Panc1 (cell line): ENCODE results near the gene HCRTR1.

Experiments
- CTCF ChIP-seq: fragments of 450-650 bp; IDR thresholded peaks from 2 replicates; pipeline ENCODE4 v1.5.1; 2017; ENCODE audit warnings: mild to moderate bottlenecking
- POLR2AphosphoS5 ChIP-seq: IDR thresholded peaks from 2 replicates; pipeline ENCODE4 v1.6.1; 2012; ENCODE audit warnings: mild to moderate bottlenecking, low read depth, low read length, moderate library complexity
- REST ChIP-seq, 2 experiments: IDR thresholded peaks; 2 replicates each; pipeline ENCODE4 v1.6.1; 2011 to 2012; ENCODE audit warnings: low read depth in 2 of 2, control low read depth in 1 of 2, low read length in 1 of 2, mild to moderate bottlenecking in 1 of 2, moderate library complexity in 1 of 2; ENCODE audit not compliant: insufficient read depth in 1 of 2

GRCh38 chr1:31571340-31572295 is 45.9 kb upstream of the HCRTR1 start:
- TF ChIP-seq POLR2AphosphoS5 (no peak), CTCF (no peak), REST (IDR thresholded peaks at IDR 0.05; ENCODE audit: insufficient read depth in 1 of 2, low read depth in 2 of 2, low read length in 1 of 2) (no peak)
